Suppressor macrophage treated with lipopolysaccharide for 4 hours (primary cell): ENCODE measurements around the gene IL17B.

Source experiments
- DNase-seq: peaks from one replicate; pipeline ENCODE4 v3.0.0-alpha.2; 2020

Gene IL17B

DNA sequence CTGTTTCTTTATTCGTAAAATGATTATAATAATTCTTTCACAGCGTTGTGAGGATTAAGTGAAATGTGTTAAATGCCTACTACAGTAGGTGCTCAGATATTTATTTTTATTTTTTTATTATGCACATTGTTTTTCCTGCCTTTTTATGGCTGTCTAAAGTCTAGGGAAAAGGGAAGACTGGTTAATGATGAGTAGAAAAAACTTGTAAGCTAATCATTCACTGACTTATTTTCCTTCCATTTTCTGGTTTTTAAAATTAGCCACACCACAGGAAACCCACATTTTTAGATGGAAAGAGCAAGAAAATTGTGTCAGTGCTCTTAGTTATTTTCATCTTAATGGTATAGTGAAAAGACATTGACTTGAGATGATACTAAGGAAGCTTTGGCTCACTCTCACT is 25.2 kb downstream of the IL17B start:
- DNase-seq, result no peak

DNA sequence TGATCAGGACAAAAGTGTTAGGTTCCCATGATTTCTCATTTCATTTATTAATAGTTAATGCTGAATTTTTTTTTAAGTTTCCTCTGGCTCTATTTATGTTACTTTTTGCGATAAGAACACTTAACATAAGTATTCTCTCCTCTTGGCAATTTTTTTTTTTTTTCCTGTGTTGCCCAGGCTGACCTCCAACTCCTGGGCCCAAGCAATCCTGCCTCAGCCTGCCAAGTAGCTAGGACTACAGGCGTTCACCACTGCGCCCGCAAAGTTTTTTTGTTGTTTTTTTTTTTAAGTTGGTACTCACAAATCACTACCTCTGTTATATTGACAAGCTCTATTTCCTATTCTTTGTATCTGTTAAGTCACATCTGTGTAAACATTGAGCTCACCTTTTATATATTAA is 26.9 kb downstream of the IL17B start:
- no peak for DNase-seq

DNA sequence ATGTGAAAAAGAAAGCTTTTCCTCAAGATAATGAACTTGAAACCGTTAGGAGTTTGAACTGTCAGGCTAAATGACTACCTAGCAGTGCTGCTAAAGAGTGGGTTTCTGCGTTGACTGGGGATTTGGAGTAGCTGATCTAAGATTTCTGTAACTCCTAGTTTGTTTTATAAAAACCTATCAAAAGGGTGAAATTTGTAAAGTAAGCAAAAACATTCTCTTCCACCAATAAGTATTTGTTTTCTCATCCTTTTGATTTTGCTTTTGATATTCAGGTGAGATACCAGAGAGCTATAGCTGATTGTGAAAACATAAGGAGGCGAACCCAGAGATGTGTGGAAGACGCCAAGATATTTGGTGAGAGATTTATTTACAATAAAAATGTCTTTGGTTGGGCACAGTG is 29.7 kb downstream of the IL17B start:
- DNase-seq, result no peak

DNA sequence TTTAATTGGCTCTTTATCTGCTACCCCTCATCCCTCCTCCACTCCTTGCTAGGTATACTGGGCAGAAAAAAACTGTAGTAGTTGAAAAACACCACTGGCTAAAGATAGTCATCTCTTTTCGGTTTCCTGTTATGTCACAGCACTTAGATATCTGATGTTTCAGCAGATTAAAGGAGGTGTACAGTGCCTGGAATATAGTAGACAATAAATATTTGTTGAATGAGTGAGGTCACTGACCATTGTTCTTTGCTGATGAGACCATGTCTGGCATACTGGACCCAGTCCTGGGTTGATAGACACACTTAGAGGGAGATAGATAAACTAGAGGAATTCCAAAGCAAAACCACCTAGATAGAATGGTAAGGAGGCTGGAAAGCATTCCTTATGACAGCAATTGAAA is 30.6 kb downstream of the IL17B start:
- no peak for DNase-seq

DNA sequence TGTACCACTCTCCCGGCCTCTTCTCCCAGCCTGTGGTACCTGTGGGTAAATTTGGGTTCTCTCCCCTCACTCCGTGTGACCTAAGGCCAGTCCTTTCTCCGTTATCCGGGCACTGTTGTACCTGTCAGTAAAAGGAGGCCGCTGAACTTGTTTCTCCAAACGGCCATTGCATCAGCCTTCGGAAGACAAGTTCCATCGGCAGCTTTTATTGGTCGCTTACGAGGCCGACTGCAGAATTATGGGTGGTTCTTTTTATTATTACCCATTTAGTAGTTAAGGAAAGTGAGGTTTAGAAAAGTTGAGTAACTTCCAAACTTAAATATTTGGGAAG is 33.2 kb downstream of the IL17B start:
- DNase-seq, result peak; percentile 21

DNA sequence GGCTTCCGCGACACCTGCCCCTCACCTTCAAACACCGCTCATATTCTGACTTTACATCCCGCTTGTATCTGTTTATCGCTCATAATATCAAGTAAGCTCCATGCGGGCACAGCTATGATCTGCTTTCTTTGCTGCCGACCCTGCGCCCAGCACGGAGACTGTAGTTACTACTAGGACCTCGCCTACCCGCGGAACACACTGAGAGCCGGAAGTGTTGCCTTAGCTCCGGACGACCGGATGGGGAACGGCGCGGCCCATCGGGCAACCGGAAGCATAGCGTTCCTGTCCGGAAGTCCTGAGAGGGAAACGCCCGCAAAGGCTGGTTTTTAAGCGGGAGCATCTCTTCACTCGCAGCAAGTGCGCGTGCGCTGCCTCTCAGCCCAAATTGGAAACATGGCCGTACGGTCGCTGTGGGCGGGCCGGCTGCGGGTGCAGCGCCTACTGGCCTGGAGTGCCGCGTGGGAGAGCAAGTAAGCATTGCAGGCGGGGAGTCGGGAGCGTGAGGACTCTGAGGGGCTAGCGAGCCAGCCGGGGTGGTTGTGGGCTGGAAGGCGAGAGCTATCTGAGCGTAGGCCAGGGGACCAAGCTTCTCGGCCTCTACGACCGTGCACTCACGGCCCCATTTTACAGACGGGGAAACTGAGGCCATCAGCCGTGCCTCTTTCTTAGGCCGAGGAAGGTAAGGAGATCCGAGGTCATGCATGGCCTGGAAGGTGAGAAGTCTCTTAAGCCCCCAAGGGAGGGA is 33.8 kb downstream of the IL17B start, which contains the start of gene GRPEL2:
TSS of gene GRPEL2 (plus strand) at position 353 of the 745 bp plus-strand sequence. CDS start at position 394, 41 bp downstream.
- peak; percentile 98 for DNase-seq

DNA sequence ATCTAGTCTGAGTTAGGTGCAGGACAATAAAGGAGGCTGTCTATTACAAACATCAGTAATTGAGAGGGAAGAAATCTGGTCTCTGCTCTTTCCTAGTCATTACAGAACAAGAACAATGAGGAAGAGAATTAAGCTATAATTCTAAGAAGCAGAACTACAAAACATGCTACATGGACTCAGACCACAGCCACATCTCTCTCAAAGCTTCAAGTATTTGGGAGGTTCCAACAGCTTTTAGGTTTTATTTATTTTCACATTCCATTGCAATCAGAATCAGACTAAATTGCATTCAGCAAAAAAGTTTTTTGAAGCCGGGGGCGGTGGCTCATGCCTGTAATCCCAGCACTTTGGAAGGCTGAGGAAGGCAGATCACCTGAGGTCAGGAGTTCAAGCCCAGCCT is 34.9 kb downstream of the IL17B start:
- no peak for DNase-seq

DNA sequence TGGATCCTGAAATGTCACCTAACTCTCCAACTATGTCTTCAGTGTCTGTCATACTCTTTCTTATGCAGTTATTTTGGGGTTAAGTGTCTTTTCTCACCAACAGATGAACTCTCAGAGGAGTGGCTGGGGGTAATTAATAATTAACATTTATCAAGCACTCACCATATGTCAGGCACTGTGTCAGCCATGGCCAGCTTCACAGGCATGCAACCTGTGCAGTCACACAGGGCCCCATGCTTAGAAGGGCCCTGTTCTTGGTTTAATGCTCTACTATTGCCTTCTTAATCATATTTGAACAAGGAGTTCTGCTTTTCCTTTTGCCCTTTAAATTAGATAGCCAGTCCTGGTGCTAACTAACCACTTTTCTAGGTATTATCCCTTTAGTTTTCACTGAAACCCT is 37.2 kb downstream of the IL17B start:
- DNase-seq, result no peak

DNA sequence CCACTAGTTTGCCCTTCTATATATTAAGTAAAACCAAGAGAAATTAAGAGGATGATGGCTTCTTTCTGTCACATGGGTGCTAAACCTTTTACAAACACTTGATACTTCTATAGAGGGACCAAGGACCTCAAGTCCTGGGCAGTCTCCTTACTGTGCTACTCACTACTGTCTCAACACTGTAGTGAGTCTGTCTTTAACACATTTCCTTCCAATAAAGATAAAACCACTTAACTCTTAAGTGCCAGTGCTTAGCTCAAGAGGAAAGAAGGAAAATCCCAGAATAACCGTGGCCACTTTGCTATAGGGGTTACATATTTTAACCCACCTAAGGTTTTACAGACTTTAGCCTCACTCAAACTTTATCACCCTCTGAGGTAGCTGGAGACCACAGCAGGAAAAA is 38.2 kb downstream of the IL17B start:
- DNase-seq, result no peak

DNA sequence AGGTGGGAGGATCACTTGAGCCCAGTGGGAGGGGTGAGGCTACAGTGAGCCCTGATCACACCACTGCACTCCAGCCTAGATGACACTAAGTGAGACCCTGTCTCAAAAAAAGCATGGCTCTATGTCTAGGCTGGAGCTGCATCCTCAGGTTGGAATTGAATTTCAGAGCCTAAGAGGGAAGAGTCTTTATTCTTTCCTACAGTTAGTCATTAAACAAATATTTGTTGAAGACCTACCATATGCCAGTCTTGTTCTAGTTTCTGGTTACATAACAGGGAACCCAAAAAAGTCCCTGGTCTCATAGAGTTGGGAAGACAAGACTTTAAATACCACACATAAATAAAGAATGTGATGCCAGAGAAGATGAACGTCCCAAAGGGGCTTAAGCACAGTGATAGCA is 40.7 kb downstream of the IL17B start:
- DNase-seq, result no peak

DNA sequence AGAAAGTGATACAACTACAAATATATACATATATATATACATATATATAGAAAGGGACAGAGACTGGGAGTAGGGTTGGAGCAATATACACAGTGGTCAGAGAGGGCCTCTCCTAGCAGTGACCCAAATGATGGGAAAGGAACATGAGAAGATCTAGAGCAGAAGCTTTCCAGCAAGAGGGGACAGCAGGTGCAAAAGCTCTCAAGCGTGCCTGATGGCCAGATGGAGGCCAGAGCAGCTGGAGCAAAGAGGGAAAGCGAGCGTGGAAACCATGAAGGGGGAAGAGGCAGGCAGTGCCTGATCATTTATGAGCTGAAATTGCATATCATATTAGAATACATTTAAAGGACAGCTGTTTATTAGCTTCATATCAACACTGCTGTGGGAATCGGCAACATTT is 41.4 kb downstream of the IL17B start:
- DNase-seq, result no peak

DNA sequence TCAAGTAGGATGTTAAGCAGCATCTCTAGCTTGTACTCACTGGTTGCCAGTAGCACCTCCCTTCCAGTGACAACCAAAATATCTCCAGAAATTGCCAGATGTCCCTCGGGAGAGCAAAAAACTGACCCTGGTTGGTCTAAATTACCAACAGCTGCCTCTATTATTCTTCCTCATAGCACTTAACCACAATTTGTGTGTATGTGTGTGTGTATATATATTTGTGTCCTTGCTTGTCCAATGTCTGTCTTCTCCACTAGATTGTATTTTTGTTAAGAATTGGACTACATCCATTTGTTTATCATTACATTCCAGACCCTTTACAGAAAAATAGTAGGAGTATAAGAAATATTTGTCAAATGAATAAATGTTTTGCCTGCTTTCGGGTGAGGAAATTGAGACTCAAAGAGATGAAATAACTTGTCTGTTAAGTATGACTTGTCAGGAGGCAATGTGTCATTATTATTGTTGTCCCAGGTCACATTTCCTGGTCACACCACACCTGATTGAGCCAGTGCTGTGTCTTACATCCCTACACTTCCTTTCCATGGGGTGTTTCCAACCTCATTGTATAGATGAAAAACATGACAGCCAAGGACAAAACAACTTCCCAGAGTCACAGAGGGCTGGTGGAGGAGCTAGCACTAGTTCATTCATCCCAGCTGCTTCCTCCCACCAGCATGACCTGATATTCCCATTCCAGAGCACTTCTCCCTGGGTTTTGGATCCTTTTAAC is 45.2 kb downstream of the IL17B start:
- no peak for DNase-seq

DNA sequence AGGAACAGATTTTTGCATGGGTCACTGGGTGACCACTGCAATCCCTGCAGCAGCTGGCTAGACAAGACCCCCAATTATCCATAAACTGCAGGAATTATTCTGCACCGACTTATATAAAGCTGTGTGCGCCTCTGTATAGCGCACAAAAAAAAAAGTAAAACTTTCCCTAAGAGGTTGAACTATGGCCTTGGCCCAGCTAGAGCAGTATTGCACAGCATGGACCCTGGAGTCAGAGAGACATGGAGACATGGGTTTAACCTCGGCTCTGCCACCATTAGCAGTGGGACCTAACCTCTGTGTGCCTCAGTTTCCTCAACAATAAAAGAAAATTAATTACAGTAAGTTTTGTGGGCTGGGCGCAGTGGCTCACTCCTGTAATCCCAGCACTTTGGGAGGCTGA is 50.9 kb downstream of the IL17B start:
- DNase-seq, result no peak

DNA sequence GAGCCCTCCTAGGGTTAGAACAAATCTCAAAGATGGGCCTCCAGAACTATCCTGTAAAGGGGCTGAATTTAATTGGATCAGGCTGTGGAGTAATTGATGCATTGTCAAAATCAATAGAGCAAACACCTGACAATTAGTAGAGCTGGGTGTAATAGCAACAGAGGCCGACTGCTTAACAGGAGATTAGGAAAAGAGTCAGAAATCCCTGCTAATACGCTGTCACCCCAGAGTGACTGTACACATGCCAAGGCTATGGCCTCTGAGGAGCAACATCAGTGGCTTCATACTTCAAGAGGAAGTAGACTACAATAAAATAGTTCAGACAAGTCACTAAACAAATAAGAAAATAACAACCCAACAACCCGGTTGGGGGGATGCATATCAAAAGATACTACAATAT is 52.5 kb downstream of the IL17B start:
- DNase-seq, result no peak

DNA sequence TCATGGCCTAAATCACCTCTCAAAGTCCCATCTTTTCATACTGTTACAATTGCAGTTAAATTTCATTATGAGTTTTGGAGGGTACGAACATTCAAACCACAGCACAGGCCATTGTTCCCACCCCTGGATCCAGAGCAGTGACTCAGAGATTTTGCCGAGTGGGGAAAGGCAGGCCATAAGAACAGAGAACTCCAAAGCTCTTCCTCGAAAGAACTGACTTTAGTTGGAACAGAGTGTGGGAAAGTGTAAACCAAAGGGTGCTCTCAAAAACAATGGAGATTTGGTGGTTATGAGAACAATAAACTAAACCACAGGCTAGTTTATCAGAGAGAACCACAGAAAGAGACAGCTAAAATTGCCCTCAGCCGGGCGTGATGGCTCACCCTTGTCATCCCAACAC is 53.2 kb downstream of the IL17B start:
- no peak for DNase-seq

DNA sequence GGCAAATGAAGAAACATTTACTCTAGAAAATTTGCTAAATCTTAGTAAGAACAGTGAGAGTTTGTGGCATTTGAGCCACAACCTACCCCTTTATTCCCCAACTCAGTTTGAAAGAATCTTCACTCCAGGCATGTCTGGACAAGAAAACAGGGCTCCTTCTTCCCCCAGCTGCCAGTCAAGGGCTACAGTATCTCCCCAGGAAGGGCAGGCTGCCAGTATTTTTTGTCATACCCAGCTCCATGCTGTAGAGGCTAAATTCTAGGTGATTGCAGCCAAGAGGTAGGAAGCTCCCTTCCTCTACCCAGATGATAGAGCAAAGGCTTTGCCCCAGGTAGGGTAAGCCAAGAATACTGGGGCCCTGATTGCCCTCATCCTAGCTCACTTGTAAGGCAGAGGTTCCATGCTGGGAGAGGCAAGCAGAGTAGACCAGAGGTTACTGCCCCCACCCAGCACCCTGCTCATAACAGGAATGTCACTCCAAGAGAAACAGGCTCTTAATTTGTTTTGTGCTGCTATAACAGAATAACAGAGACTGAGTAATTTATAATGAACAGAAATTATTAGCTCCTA is 53.8 kb downstream of the IL17B start:
- DNase-seq, result no peak

DNA sequence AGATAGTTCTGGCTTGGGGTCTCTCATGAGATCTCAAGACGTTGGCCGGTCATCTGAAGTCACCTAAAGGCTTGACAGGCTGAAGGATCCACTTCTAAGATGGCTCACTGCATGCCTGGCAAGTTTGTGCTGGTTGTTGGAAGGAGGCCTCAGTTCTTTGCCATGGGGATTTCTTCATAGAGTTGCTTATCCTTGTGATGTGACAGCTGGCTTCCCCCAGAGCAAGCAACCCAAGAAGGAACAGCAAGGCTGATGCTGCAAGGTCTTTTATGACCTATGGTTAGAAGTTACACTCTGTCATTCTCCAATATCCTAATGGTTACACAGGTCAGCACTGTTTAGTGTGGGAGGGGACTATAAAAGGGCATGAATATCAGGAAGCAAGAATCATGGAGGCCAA is 54.5 kb downstream of the IL17B start:
- DNase-seq, result no peak
